Renal cortical epithelial cell (primary cell): ENCODE measurements around the gene TMSB10. TPM values are rescaled to one million over a fixed set of nuclear protein-coding genes. Genes with fewer than 3 reads are reported as not detected.

ENCODE experiments used
- DNase-seq: peaks from one replicate; pipeline ENCODE4 v3.0.0-alpha.2; 2011; ENCODE audit warnings: low read depth
- total RNA-seq: library from RNA; depleted of rRNA; stranded (reverse); fragments of >200 nt; gene quantifications from 2 replicates; pipeline ENCODE4 v1.2.3, GENCODE V29; 2014

Gene TMSB10
- total RNA-seq, 1 donor from 2014 or later, result 4,859 TPM

GRCh38 chr2:84880395-84880644 lies 25.1 kb upstream of the TMSB10 start:
- DNase-seq, result no peak

DNA sequence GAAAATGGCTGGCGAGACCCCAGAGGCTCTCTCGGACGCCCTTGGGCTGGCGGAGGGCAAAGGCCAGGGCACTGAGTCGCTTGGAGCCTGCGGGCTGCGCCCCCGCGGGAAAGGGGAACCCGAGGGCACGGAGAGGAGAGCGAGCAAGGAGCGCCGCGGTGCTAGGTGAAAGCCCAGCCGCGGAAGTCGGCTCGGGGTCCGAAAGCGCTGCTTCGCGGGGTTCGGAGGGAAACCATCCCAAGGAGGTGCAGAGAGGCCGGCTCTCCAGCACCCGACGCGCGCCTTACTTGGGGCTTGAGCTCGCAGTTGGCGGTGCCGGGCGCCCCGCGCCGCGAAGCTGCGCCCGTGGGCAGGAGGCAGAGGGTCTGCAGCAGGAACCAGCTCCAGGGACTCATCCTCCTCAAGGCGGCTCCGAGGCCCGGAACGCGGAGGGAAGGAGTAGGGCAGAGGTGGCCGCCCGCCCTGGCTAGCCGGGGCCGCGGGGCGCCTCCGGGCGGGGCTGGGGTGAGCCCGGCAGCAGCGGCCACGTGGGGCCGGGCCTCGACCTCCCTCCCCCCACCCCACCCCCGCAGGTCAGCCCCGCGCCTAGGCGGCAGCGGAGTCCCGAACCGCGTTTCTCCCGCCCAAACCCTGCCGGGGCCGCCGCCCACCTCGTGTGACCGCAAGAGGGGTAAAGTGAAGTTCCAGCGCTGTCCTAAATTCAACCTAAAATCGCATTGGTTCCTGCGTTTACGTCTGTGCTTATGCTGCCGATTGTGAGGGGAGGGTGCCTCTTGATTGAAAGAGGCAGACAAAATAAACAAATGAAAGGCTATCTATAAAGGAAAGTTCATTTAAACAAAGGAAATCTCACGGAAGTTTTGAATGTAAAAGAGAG lies 24.6 kb upstream of the TMSB10 start, which contains the start of gene TRABD2A:
TSS of gene TRABD2A (minus strand) at position 440 of the 877 bp plus-strand sequence. CDS start at position 395, 45 bp downstream.
- no peak for DNase-seq

GRCh38 chr2:84881581-84882413 lies 23.7 kb upstream of the TMSB10 start:
- DNase-seq, result peak; percentile 68

GRCh38 chr2:84882414-84882738 lies 23.1 kb upstream of the TMSB10 start:
- DNase-seq, result no peak

GRCh38 chr2:84882775-84883550 lies 22.5 kb upstream of the TMSB10 start:
- DNase-seq, result no peak

DNA sequence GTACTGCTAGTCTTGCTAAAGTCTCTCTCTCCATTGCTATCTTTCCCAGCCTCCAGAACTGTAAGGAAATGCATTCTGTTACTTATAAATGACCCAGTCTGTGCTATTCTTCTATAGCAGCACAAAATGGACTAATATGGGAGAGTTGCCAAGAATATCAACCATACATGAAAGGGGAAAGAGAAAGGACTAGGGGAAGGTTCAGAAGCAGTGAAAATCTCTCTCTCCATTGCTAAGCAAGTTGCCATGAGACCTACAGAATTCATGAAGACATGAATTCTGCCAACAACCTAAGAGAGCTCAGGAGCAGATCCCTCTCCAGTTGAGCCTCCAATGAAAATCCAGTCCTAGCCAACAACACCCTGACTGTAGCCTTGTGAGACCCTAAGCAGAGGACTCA lies 21.0 kb upstream of the TMSB10 start:
- no peak for DNase-seq

DNA sequence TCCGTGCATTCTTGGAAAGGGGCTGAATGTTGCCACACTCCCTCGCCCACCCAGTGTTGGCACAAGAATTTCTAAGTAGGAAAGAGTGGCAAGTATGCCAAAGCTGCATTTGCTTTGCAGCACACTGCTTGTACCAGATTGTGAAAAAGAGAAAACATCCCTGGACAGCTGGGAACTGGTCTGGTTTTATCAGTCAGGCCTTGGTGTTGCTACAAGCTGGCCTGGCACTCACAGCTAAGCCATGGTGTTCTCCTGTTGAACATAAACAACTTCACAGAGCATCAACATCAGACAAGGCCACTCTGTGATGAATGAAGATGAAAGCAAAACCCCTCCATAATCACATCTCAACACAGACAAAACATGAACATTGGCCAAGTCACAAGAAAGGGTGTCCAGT lies 20.3 kb upstream of the TMSB10 start:
- no peak for DNase-seq

DNA sequence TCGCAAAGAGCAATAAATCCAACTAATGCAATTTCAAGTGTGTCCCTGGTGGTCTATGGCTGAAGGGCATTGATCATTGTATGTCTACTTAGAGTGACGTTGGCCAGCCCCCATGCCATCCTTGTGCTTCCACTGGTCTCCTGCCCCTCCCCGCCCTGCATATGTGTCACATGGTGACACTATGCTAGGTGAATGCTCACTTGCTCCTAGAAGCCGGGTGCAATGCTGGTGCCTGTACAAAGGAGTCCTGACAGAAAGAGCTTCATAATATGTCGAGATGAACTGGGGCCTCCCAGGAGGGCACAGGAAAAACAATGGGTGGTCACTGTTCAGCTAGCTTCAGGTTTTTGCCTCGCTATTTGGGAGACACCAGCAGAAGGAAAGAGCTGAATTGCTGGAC lies 18.7 kb upstream of the TMSB10 start:
- DNase-seq, result no peak

- DNase-seq, result peak; percentile 73
These were observed 16.8 kb upstream of the TMSB10 start for GRCh38 chr2:84888401-84889276.

DNA sequence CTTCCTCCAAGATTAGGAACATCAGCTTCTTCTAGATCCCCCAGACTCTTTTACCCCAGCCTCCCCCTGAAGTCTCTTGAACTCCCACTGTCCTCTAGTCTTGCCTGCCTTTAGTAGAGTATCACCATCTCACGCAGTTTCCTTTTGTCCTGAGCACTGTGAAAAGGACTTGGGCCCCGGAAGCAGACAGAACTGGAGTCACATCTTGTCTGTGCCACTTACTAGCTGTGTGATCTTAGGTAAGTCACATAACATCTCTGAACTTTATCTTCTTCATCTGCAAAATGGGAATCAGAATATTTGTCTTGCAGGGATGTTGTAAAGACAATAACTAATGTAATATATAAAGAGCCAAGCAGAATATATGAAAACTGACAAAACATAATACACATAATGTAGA lies 16.1 kb upstream of the TMSB10 start:
- DNase-seq, result no peak

DNA sequence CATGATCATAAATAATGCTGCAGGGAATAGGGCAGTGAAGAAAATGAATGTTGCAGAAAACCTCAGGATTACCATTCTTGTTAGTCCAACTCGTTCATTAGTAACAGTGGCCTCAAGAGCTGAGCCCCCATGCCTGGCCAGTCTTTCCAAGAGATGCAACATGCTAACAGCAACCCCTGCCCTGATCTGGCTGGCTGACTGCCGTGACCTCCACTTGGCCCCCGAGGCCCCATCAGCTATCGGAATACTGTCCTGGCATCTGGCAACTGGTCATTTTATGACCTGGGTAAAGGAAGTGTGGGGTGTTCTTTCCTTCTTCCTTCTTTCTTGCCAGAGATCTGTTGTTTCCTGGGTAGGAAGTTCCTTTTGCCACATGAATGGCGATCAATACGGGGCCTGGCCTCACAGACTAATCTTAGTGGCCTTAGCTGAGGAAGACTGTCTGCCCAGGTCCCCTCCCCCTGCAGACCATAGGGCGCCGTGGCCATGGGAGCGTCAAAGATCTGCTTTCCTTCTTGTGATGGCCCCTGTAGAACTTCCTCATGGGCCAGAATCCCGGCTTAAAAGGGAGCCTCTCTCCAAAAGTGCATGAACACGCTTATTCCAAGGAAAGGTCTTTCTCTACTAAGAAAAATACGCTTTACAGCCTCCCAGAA lies 14.0 kb upstream of the TMSB10 start:
- DNase-seq, result no peak

- no peak for DNase-seq
These were observed 11.3 kb upstream of the TMSB10 start for GRCh38 chr2:84894131-84894586.

DNA sequence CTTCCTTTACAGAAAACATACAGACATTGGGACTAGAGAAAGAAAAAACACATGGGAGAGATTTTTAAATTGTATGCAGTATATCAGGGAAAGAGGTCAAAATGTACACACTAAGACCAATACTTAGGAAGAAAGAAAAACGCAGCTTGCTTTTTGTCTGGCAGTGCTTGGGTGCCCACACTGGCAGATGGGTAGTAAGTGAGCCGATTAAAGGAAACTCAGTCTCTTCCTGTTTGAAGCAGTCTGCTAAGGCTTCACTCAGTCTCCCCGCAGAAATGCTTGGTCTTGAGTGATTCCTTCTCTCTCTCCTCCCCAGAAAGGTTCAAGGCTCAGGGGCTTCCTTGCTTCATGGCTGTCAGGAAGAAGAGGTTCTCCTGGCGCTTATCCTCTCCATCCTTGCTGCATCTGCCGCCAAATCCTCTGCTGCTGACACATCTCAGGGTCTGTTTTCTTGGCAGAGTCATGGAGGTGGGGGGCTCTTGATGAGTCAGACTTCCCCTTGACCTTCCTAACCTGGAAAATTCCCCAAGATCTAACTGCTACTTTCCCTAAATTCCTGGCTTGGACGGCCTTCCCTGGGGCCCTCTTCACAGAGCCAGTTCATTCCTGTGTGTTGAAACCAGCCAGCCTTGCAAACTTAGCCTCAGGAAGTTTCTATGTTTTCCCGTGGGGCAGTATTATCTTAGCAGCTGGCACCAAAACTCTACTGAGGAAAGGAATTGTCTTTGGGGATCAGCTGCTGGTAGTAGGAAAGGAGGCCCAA lies 10.5 kb upstream of the TMSB10 start:
- DNase-seq, result peak; percentile 54

DNA sequence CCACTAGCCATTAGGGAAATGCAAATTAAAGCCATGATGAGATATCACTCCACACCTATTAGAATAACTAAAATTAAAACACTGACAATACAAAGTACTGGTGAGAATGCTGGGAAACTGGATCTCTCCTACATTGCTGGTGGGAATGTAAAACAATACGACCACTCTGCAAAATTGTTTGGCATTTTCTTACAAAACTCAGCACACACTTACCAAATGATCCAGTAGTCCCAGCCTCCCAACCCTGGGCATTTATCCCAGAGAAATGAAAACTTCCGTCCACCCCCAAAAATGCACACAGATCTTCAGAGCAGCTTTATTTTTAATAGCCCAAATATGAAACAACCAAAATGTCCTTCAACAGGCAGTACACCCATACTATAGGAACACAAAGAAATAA lies 8.9 kb upstream of the TMSB10 start:
- DNase-seq, result no peak

GRCh38 chr2:84897773-84898172 lies 7.7 kb upstream of the TMSB10 start:
- no peak for DNase-seq

- no peak for DNase-seq
These were observed 5.9 kb upstream of the TMSB10 start for GRCh38 chr2:84899304-84900204.

DNA sequence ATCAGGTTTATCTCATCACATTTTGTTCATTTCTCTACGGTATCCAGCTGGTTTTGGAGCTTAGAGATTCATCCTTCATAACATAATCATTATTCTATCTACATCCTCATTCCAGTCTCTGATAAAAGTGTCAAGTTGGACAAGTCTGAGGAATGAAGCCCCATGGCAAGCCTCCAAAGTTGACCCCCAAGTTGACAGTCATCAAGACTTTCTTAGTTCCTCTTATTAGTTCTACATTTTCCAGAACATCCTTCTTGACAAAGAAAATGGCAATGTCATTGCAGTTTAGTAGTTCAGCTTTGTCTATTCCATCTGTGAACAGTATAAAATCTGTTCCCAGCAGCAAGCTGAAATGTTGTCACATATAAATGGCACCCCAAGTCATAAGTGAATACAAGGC lies 4.5 kb upstream of the TMSB10 start:
- DNase-seq, result no peak

DNA sequence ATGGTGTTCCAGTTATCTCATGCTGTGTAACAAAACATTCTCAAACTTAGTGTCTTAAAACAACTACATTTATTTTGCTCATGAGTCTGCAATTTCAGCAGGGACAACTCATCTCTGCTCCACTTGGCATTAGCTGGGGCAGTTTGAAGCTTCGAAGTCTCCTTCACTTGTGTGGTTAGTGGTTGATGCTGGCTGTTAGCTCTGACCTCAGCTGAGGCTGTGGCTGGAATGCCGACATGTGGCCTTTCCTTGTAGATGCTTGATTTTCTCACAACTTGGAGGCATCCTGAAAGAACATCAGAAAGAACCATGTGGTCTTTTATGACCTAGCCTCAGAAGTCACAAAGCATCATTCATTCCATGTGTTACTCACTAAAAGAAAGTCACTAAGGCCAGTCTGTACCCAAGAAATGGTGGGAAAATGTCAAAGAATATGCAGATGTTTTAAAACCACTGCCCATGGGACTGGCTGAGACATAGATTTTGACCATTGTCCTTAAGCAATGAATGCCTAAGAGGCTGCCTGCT lies 3.8 kb upstream of the TMSB10 start:
- peak; percentile 86 for DNase-seq

DNA sequence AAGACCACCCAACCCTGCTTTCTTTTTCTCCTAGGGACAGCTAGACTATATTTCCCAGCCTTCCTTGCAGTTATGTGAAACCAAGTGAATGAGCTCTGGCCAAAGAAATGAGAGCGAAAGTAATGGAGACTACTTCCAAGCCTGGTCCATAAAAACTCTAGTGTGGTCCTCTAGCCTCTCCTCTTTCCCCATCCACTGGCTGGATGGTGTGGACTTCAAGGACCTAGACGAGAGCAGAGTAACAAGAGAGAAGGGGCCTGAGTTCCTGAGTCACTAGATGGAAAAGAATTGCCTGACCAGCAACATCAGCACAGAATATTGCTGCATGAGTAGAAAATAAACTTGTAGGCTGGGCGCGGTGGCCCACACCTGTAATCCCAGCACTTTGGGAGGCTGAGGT lies 2.9 kb upstream of the TMSB10 start:
- no peak for DNase-seq
